ENCODE measurements around the gene OSER1. TPM values are rescaled to one million over a fixed set of nuclear protein-coding genes. Genes with fewer than 3 reads are reported as not detected.
A peak's percentile ranks its signal among the peaks of the same experiment; 100 is the strongest.

The OSER1 gene
- total and polyA plus RNA-seq, 9 of the 15 experiments (the other 6 are each of a cell fraction or from before 2014, with no cell fraction given) = 15.5 to 57.3 (median 19.9) TPM

DNA sequence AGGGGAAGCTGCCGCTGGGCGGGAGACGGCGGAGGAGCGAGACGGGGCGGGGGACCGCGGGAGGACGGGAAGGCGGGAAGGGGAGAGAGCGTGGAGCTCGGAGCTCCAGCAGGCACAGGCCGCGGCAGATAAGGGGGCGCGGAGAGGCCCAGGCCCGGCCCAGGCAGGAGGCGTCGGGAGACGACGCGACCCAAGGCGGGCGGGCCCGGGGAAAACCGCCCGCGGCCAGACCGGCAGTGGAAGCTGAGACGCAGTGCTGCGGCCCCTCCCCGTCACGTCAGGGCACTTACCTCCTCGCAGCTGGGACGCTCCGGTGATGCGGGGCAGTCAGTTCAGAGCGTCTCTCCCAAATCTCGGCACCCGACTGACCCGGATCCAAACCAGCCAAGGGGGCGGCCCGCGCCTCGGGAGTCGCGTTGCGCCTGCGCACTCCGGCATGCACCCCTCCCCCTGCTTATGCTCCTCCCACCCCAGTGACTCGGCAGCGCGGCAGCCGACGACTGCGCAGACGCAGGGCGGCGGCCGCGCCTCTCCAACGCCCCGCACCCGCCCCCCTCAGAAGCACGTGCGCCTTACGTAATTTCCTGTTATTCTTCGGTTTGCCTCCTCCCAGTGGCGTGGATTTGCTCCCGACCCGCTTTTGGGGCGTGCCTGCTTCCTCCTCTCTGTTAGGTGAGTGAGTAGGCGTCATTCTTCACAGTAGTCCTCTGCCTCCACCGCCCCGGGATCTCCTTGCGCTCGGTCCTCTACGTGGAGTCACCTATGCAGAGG is at the start of gene OSER1 (continued):
- TF ChIP-seq, protein P1, sequence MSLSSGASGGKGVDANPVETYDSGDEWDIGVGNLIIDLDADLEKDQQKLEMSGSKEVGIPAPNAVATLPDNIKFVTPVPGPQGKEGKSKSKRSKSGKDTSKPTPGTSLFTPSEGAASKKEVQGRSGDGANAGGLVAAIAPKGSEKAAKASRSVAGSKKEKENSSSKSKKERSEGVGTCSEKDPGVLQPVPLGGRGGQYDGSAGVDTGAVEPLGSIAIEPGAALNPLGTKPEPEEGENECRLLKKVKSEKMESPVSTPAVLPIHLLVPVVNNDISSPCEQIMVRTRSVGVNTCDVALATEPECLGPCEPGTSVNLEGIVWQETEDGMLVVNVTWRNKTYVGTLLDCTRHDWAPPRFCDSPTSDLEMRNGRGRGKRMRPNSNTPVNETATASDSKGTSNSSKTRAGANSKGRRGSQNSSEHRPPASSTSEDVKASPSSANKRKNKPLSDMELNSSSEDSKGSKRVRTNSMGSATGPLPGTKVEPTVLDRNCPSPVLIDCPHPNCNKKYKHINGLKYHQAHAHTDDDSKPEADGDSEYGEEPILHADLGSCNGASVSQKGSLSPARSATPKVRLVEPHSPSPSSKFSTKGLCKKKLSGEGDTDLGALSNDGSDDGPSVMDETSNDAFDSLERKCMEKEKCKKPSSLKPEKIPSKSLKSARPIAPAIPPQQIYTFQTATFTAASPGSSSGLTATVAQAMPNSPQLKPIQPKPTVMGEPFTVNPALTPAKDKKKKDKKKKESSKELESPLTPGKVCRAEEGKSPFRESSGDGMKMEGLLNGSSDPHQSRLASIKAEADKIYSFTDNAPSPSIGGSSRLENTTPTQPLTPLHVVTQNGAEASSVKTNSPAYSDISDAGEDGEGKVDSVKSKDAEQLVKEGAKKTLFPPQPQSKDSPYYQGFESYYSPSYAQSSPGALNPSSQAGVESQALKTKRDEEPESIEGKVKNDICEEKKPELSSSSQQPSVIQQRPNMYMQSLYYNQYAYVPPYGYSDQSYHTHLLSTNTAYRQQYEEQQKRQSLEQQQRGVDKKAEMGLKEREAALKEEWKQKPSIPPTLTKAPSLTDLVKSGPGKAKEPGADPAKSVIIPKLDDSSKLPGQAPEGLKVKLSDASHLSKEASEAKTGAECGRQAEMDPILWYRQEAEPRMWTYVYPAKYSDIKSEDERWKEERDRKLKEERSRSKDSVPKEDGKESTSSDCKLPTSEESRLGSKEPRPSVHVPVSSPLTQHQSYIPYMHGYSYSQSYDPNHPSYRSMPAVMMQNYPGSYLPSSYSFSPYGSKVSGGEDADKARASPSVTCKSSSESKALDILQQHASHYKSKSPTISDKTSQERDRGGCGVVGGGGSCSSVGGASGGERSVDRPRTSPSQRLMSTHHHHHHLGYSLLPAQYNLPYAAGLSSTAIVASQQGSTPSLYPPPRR (CRISPR knock-in tag; IDR thresholded peaks at IDR 0.05; ENCODE audit: borderline replicate concordance) = peak; percentile 56
- TF ChIP-seq MIER1 (IDR thresholded peaks at IDR 0.05; ENCODE audit: low read depth) (no peak), ERF (CRISPR knock-in tag; IDR thresholded peaks at IDR 0.05) (no peak), RFX5 (IDR thresholded peaks at IDR 0.05; ENCODE audit: low read depth, low read length) (peak; percentile 34; the same call in 1 of the 2 replicates), SAFB (IDR thresholded peaks at IDR 0.05; ENCODE audit: borderline replicate concordance, low read depth, low read length) (no peak), NR2C2 (CRISPR knock-in tag; IDR thresholded peaks at IDR 0.05) (peak; percentile 93), NR2C2 (tag; IDR thresholded peaks at IDR 0.05) (peak; percentile 99), YY1 (IDR thresholded peaks at IDR 0.05; ENCODE audit: borderline replicate concordance in 1 of 3, control insufficient read depth in 1 of 3, extremely low read depth in 1 of 3, insufficient read depth in 3 of 3, insufficient read length in 1 of 3, insufficient replicate concordance in 2 of 3, low read depth in 1 of 3, low read length in 2 of 3) (no peak), FOSL1 (tag; conservative IDR thresholded peaks at IDR 0.05) (peak; percentile 65; the same call in 1 of the 2 replicates), ZC3H8 (IDR thresholded peaks at IDR 0.05) (no peak), ZNF212 (CRISPR knock-in tag; IDR thresholded peaks at IDR 0.05) (no peak), GTF2A2 (tag; IDR thresholded peaks at IDR 0.05) (no peak)
- TF ChIP-seq, protein P2, sequence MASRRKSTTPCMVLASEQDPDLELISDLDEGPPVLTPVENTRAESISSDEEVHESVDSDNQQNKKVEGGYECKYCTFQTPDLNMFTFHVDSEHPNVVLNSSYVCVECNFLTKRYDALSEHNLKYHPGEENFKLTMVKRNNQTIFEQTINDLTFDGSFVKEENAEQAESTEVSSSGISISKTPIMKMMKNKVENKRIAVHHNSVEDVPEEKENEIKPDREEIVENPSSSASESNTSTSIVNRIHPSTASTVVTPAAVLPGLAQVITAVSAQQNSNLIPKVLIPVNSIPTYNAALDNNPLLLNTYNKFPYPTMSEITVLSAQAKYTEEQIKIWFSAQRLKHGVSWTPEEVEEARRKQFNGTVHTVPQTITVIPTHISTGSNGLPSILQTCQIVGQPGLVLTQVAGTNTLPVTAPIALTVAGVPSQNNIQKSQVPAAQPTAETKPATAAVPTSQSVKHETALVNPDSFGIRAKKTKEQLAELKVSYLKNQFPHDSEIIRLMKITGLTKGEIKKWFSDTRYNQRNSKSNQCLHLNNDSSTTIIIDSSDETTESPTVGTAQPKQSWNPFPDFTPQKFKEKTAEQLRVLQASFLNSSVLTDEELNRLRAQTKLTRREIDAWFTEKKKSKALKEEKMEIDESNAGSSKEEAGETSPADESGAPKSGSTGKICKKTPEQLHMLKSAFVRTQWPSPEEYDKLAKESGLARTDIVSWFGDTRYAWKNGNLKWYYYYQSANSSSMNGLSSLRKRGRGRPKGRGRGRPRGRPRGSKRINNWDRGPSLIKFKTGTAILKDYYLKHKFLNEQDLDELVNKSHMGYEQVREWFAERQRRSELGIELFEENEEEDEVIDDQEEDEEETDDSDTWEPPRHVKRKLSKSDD (conservative IDR thresholded peaks at IDR 0.05; ENCODE audit: low read length) = no peak
- TF ChIP-seq, protein P3, sequence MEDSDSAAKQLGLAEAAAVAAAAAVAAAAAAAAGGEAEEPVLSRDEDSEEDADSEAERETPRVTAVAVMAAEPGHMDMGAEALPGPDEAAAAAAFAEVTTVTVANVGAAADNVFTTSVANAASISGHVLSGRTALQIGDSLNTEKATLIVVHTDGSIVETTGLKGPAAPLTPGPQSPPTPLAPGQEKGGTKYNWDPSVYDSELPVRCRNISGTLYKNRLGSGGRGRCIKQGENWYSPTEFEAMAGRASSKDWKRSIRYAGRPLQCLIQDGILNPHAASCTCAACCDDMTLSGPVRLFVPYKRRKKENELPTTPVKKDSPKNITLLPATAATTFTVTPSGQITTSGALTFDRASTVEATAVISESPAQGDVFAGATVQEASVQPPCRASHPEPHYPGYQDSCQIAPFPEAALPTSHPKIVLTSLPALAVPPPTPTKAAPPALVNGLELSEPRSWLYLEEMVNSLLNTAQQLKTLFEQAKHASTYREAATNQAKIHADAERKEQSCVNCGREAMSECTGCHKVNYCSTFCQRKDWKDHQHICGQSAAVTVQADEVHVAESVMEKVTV (CRISPR knock-in tag; IDR thresholded peaks at IDR 0.05) = no peak
- TF ChIP-seq, protein P4, sequence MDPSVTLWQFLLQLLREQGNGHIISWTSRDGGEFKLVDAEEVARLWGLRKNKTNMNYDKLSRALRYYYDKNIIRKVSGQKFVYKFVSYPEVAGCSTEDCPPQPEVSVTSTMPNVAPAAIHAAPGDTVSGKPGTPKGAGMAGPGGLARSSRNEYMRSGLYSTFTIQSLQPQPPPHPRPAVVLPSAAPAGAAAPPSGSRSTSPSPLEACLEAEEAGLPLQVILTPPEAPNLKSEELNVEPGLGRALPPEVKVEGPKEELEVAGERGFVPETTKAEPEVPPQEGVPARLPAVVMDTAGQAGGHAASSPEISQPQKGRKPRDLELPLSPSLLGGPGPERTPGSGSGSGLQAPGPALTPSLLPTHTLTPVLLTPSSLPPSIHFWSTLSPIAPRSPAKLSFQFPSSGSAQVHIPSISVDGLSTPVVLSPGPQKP (CRISPR knock-in tag; IDR thresholded peaks at IDR 0.05) = no peak
